PC-3 (cell line): Measurements from ENCODE around the gene CA10. TPM values are rescaled to one million over a fixed set of nuclear protein-coding genes. Genes with fewer than 3 reads are reported as not detected.
A peak's percentile ranks its signal among the peaks of the same experiment; 100 is the strongest.

ENCODE experiments used
- ATAC-seq: fragments of 200-7000 bp; cut with Tn5 transposase; 2 replicates; pipeline ENCODE4 v1.9.1; 2020; ENCODE audit warnings: mild to moderate bottlenecking, moderate library complexity
- BruUV-seq: library from RNA; stranded (reverse); fragments of 400-500 nt; replicated peaks from 2 replicates; lab custom pipeline; 2021; lab: Mats Ljungman, UMichigan
- CTCF ChIA-PET: fragments of 300-600 bp; sonication (Branson Sonifier 250); formaldehyde crosslinking; loops from one replicate; lab custom pipeline; 2022; ENCODE audit warnings: antibody characterized with exemption; lab: Charles Lee
- POLR2A ChIA-PET: fragments of 300-600 bp; sonication (Branson Sonifier 250); formaldehyde crosslinking; loops from one replicate; lab custom pipeline; 2022; ENCODE audit warnings: antibody characterized with exemption; ENCODE audit not compliant: unreplicated experiment; lab: Charles Lee
- DNase-seq: peaks from one replicate; pipeline ENCODE4 v3.0.0-alpha.2; 2015
- H2AFZ ChIP-seq: fragments of 300-600 bp; sonication (generic); 2 replicates; pipeline ENCODE4 v1.6.0; 2016; ENCODE audit warnings: antibody characterized with exemption, low read length
- H3F3A ChIP-seq: fragments of 300-600 bp; sonication (generic); one replicate; pipeline ENCODE4 v1.6.0; 2017; ENCODE audit warnings: antibody characterized with exemption, low read length, control low read depth, mild to moderate bottlenecking; ENCODE audit not compliant: unreplicated experiment
- H3K27ac ChIP-seq: fragments of 300-600 bp; sonication (generic); 2 replicates; pipeline ENCODE4 v1.5.1; 2016; ENCODE audit warnings: mild to moderate bottlenecking, low read length
- H3K27me3 ChIP-seq: fragments of 300-600 bp; sonication (generic); 2 replicates; pipeline ENCODE4 v1.6.1; 2016; ENCODE audit warnings: low read length, mixed read lengths
- H3K36me3 ChIP-seq: fragments of 300-600 bp; sonication (generic); 2 replicates; pipeline ENCODE4 v1.6.1; 2016; ENCODE audit warnings: low read depth, mixed run types, low read length, mixed read lengths
- H3K4me1 ChIP-seq: fragments of 300-600 bp; sonication (generic); 2 replicates; pipeline ENCODE4 v1.5.1; 2016; ENCODE audit warnings: low read length; ENCODE audit not compliant: insufficient read depth
- H3K4me2 ChIP-seq: fragments of 300-600 bp; sonication (generic); 2 replicates; pipeline ENCODE4 v1.6.0; 2016; ENCODE audit warnings: low read length
- H3K4me3 ChIP-seq: fragments of 300-600 bp; sonication (generic); 2 replicates; pipeline ENCODE4 v1.5.1; 2016; ENCODE audit warnings: mild to moderate bottlenecking, low read length, mixed read lengths
- H3K79me2 ChIP-seq: fragments of 300-600 bp; sonication (generic); 2 replicates; pipeline ENCODE4 v1.6.1; 2017; ENCODE audit warnings: low read length, mixed read lengths
- H3K9ac ChIP-seq: fragments of 300-600 bp; sonication (generic); 2 replicates; pipeline ENCODE4 v1.6.0; 2016; ENCODE audit warnings: mild to moderate bottlenecking, low read length
- H3K9me2 ChIP-seq: fragments of 300-600 bp; sonication (generic); replicated peaks from 2 replicates; pipeline ENCODE4 v1.6.1; 2016; ENCODE audit warnings: mixed run types, low read length, mixed read lengths
- H3K9me3 ChIP-seq: fragments of 300-600 bp; sonication (generic); 2 replicates; pipeline ENCODE4 v1.6.1; 2016; ENCODE audit warnings: low read length, mixed read lengths
- H4K20me1 ChIP-seq: fragments of 300-600 bp; sonication (generic); 2 replicates; pipeline ENCODE4 v1.6.1; 2016; ENCODE audit warnings: low read length, mixed read lengths
- EZH2 ChIP-seq: fragments of 300-600 bp; sonication (generic); IDR thresholded peaks from one replicate; pipeline ENCODE4 v1.6.1; 2017; ENCODE audit warnings: antibody characterized with exemption, mild to moderate bottlenecking, low read length; ENCODE audit not compliant: unreplicated experiment
- EZH2phosphoT487 ChIP-seq: fragments of 300-600 bp; sonication (generic); IDR thresholded peaks from 2 replicates; pipeline ENCODE4 v1.6.1; 2018; ENCODE audit warnings: mild to moderate bottlenecking, antibody characterized with exemption, low read length, borderline replicate concordance
- intact Hi-C: fragments of 100-400 bp; cut with micrococcal nuclease; formaldehyde crosslinking; loops from 2 replicates; pipeline ENCODE4 v1.9.0; 2023
- total RNA-seq: library from RNA; depleted of rRNA; stranded (reverse); fragments of >200 nt; gene quantifications from 2 replicates; pipeline ENCODE4 v1.2.3, GENCODE V29; 2014
- TF ChIP-seq, protein P1 (sequence below): fragments of 300-600 bp; sonication (generic); conservative IDR thresholded peaks from 2 replicates; pipeline ENCODE4 v1.5.1; 2017; ENCODE audit warnings: antibody characterized with exemption, low read depth, mild to moderate bottlenecking, low read length

Gene CA10
- total RNA-seq, 1 experiment from 2014 or later = not detected

DNA sequence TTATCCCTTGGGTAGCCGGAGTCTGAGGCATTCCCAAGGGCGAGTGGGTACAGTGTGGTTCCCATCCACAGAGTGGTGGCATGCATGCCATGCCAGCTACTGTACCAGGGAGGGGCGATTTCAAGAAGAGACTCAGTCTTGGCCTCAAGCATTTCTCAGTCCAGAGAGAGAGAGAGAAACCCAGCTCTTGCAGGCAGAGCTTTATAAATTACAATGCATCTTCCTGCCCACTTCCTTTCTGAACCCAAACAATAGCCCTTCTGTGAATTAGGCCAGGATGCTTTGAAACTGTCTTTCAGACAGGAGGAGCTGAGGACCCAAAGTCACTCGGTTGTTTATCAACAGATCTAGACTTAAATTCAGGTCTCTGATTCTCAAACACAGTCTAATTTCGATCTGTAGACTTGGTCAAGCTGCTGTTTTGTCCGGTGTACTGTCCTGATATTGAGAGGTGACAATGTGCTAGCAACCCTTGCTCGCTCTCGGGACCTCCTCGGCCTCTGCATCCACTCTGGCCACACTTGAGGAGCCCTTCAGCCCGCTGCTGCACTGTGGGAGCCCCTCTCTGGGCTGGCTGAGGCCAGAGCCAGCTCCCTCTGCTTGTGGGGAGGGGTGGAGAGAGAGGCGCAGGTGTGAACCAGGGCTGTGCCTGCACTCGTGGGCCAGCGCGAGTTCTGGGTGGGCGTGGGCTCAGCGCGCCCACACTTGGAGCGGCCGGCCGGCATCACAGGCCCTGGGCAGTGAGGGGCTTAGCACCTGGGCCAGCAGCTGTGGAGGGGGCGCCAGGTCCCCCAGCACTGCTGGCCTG, 490.2 kb downstream of the CA10 start:
- Histone ChIP-seq H3K4me1 (no peaks in the 10 kb centered on the region), H3K27me3 (peaks cover 25% of the 10 kb centered on the region; the same call in 1 of the 2 replicates), H3K27ac (no peak overlapping the region), H3K4me2 (no peak overlapping the region), H3K4me3 (no peak overlapping the region), H3F3A (no peaks in the 10 kb centered on the region), H3K9ac (no peak overlapping the region), H2AFZ (no peak overlapping the region), H3K79me2 (no peaks in the 10 kb centered on the region), H3K9me2 (no peaks in the 10 kb centered on the region), H3K36me3 (no peaks in the 10 kb centered on the region), H3K9me3 (no peaks in the 10 kb centered on the region), H4K20me1 (no peaks in the 10 kb centered on the region)
- ChIA-PET CTCF (no interaction called here), POLR2A (no interaction called here)
- no peak for TF ChIP-seq EZH2phosphoT487
- no peak for TF ChIP-seq EZH2
- TF ChIP-seq, protein P1, sequence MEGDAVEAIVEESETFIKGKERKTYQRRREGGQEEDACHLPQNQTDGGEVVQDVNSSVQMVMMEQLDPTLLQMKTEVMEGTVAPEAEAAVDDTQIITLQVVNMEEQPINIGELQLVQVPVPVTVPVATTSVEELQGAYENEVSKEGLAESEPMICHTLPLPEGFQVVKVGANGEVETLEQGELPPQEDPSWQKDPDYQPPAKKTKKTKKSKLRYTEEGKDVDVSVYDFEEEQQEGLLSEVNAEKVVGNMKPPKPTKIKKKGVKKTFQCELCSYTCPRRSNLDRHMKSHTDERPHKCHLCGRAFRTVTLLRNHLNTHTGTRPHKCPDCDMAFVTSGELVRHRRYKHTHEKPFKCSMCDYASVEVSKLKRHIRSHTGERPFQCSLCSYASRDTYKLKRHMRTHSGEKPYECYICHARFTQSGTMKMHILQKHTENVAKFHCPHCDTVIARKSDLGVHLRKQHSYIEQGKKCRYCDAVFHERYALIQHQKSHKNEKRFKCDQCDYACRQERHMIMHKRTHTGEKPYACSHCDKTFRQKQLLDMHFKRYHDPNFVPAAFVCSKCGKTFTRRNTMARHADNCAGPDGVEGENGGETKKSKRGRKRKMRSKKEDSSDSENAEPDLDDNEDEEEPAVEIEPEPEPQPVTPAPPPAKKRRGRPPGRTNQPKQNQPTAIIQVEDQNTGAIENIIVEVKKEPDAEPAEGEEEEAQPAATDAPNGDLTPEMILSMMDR = no peak
- ATAC-seq (no peak), DNase-seq (no peak)
- intact Hi-C loops = no loop called here
- no TSS peak for BruUV-seq

DNA sequence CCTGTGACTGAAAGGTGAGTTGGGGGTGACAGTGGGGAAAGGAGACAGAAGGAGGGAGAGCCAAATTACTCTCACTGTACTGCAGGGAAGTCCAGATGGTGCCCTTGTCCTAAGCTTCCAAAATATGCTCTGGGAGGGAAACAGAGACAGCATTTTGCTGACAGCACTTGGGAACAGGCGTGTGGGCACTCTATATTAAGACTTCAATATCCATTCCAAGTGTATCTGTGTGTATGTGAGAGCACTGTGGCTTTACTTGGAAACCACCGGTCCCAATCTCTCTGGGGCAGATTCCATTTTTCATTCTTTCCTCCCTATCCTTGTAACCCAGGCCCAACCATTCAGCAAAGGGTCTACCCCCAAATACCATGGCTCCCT, 490.8 kb downstream of the CA10 start:
- no peaks in the 10 kb centered on the region for H3K4me1 ChIP-seq
- no peak for DNase-seq
- CTCF ChIA-PET = no interaction called here
- H3K27me3 ChIP-seq = peaks cover 27% of the 10 kb centered on the region; the same call in 1 of the 2 replicates
- no peak overlapping the region for H3K27ac ChIP-seq
- H3K79me2 ChIP-seq = no peaks in the 10 kb centered on the region
- intact Hi-C loops = no loop called here
- no peaks in the 10 kb centered on the region for H4K20me1 ChIP-seq
- no peak overlapping the region for H3K4me2 ChIP-seq
- no peaks in the 10 kb centered on the region for H3K9me2 ChIP-seq
- H3K36me3 ChIP-seq = no peaks in the 10 kb centered on the region
- TF ChIP-seq EZH2 = no peak
- TF ChIP-seq, protein P1 = no peak
- no peak overlapping the region for H3K9ac ChIP-seq
- POLR2A ChIA-PET = no interaction called here
- H2AFZ ChIP-seq = no peak overlapping the region
- no TSS peak for BruUV-seq
- no peaks in the 10 kb centered on the region for H3F3A ChIP-seq
- no peak for ATAC-seq
- H3K4me3 ChIP-seq = no peak overlapping the region
- no peaks in the 10 kb centered on the region for H3K9me3 ChIP-seq

DNA sequence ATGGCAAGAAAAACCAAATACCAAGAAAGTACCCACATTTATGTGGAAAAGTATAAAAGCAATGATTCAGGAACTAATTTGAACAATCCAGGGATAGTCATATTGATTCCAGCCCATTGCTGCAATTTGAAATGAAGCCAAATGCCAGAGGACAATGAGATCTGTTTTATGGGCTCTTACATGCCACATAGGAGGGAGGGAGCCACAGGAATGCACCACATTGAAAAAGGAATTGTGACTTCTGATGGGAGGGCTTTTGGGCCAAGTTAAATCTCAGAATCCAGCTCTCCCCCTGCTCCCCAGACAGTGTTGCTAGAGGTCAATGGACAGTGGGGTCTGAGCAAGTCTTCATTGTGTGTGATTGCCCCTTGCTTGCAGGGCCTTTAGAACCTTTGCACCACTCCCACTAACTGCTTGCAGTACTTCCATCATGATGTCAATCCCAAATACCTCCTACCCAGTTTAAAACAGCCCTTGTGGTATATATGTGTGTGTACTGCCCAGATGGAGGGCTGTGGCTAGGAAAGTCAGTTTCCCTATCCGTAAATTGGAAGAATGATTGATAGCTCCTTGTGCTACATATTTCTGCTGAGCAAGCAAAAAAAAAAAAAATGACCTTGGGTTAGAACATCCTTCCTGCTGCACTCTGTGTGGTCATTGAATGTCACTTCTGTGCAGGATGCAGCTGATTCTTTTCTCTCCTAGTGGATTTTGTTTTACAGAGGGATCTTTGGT, 491.4 kb downstream of the CA10 start:
- H3K27ac ChIP-seq = no peak overlapping the region
- no peaks in the 10 kb centered on the region for H3K4me1 ChIP-seq
- H3K9me2 ChIP-seq = no peaks in the 10 kb centered on the region
- intact Hi-C loops = no loop called here
- H3K36me3 ChIP-seq = no peaks in the 10 kb centered on the region
- DNase-seq (peak; percentile 29), ATAC-seq (no peak)
- peaks cover 30% of the 10 kb centered on the region; the same call in 1 of the 2 replicates for H3K27me3 ChIP-seq
- ChIA-PET CTCF (no interaction called here), POLR2A (no interaction called here)
- no peak overlapping the region for H3K9ac ChIP-seq
- no TSS peak for BruUV-seq
- no peak overlapping the region for H3K4me3 ChIP-seq
- TF ChIP-seq EZH2phosphoT487 (no peak), EZH2 (no peak)
- TF ChIP-seq, protein P1 = no peak
- H3K9me3 ChIP-seq = no peaks in the 10 kb centered on the region
- H3K79me2 ChIP-seq = no peaks in the 10 kb centered on the region
- no peaks in the 10 kb centered on the region for H3F3A ChIP-seq
- H4K20me1 ChIP-seq = no peaks in the 10 kb centered on the region
- H2AFZ ChIP-seq = no peak overlapping the region
- no peak overlapping the region for H3K4me2 ChIP-seq
